Chondrocyte (in vitro differentiated cells): ENCODE data around the gene GEMIN8. TPM values are rescaled to one million over a fixed set of nuclear protein-coding genes. Genes with fewer than 3 reads are reported as not detected.

Source experiments
- DNase-seq: peaks from one replicate; pipeline ENCODE4 v3.0.0; 2021; ENCODE audit warnings: mixed read lengths, low spot score
- H3K27ac Mint-ChIP-seq: one replicate; pipeline ENCODE4 v1.8.0; 2021; ENCODE audit warnings: mild to moderate bottlenecking, moderate library complexity, mixed read lengths; ENCODE audit not compliant: unreplicated experiment
- H3K27me3 Mint-ChIP-seq: 2 replicates; pipeline ENCODE4 v1.8.0; 2021; ENCODE audit warnings: low read depth, mixed read lengths
- H3K36me3 Mint-ChIP-seq: 2 replicates; pipeline ENCODE4 v1.8.0; 2021; ENCODE audit warnings: low read depth, mixed read lengths
- H3K4me1 Mint-ChIP-seq: 2 replicates; pipeline ENCODE4 v1.8.0; 2021; ENCODE audit warnings: low read depth, mild to moderate bottlenecking, mixed read lengths
- H3K4me3 Mint-ChIP-seq: one replicate; pipeline ENCODE4 v1.8.0; 2021; ENCODE audit warnings: mild to moderate bottlenecking, moderate library complexity, mixed read lengths; ENCODE audit not compliant: unreplicated experiment
- H3K9me3 Mint-ChIP-seq: 2 replicates; pipeline ENCODE4 v1.8.0; 2021; ENCODE audit warnings: low read depth, mixed read lengths
- CTCF ChIP-seq: fragments of 200-600 bp; sonication (generic); IDR thresholded peaks from 2 replicates; pipeline ENCODE4 v1.5.0; 2021; ENCODE audit warnings: antibody characterized with exemption, mild to moderate bottlenecking, moderate library complexity
- total RNA-seq: library from RNA; stranded (reverse); gene quantifications from 3 replicates; pipeline ENCODE4 v1.2.1, GENCODE V29; 2021

Gene GEMIN8
- total RNA-seq, 1 donor from 2014 or later = 12.7 TPM

- Mint-ChIP-seq H3K27me3 (no peaks in the 10 kb centered on the region), H3K27ac (no peak overlapping the region), H3K4me1 (no peaks in the 10 kb centered on the region), H3K36me3 (peaks cover 2% of the 10 kb centered on the region), H3K4me3 (no peak overlapping the region), H3K9me3 (peaks cover 29% of the 10 kb centered on the region)
- TF ChIP-seq CTCF = no peak
- DNase-seq = no peak
Observed at GRCh38 chrX:13983734-13984133, 46.0 kb downstream of the GEMIN8 start.

GRCh38 chrX:13968198-13968597 is 61.5 kb downstream of the GEMIN8 start:
- H3K27me3 Mint-ChIP-seq = no peaks in the 10 kb centered on the region
- peaks cover 12% of the 10 kb centered on the region for H3K9me3 Mint-ChIP-seq

DNA sequence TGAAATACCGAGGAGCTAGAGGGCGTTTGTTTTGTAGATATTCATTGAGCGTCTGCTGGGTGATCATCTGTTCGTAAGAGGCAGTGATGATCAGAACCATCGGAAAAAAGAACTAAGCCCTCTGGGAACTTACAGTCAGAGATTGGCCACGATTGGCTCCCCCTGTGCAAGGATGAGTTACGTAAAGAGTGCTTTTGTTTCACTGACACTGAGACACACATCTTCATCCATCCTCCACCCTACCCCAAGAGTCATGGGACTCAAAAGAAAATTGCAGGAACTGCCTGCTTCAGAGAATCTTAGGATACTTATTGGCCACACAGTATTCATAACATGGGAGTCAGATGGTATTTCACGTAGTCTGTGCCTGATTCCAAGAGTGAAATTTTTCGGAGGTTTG is 62.1 kb downstream of the GEMIN8 start:
- Mint-ChIP-seq H3K27ac (no peak overlapping the region), H3K36me3 (no peaks in the 10 kb centered on the region), H3K9me3 (peaks cover 12% of the 10 kb centered on the region), H3K4me1 (no peaks in the 10 kb centered on the region), H3K27me3 (no peaks in the 10 kb centered on the region), H3K4me3 (no peak overlapping the region)
- no peak for DNase-seq
- TF ChIP-seq CTCF = no peak

More at GRCh38 chrX:13968198-13968597, 61.5 kb downstream of the GEMIN8 start:
- DNase-seq = no peak
- Mint-ChIP-seq H3K4me3 (no peak overlapping the region), H3K27ac (no peak overlapping the region), H3K36me3 (no peaks in the 10 kb centered on the region), H3K4me1 (no peaks in the 10 kb centered on the region)
- TF ChIP-seq CTCF = no peak

DNA sequence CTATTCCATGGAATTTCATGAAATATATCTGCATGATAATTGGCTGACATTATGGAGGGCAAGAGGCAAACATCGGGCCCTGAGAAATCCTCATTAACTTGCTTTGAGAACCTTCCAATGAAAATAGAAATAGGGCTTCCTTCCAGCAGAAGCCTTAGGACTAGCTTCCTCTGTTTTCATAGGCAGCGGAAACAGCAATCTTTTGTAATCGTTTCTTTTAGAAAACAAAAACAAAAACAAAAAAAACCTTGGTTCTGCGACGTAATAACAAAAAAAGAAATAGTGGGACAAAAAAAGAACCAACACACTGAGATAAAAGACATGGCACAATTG is 62.9 kb downstream of the GEMIN8 start:
- Mint-ChIP-seq H3K27me3 (no peaks in the 10 kb centered on the region), H3K4me1 (no peaks in the 10 kb centered on the region), H3K9me3 (peaks cover 11% of the 10 kb centered on the region), H3K27ac (no peak overlapping the region), H3K36me3 (no peaks in the 10 kb centered on the region), H3K4me3 (no peak overlapping the region)
- no peak for TF ChIP-seq CTCF
- DNase-seq = no peak

DNA sequence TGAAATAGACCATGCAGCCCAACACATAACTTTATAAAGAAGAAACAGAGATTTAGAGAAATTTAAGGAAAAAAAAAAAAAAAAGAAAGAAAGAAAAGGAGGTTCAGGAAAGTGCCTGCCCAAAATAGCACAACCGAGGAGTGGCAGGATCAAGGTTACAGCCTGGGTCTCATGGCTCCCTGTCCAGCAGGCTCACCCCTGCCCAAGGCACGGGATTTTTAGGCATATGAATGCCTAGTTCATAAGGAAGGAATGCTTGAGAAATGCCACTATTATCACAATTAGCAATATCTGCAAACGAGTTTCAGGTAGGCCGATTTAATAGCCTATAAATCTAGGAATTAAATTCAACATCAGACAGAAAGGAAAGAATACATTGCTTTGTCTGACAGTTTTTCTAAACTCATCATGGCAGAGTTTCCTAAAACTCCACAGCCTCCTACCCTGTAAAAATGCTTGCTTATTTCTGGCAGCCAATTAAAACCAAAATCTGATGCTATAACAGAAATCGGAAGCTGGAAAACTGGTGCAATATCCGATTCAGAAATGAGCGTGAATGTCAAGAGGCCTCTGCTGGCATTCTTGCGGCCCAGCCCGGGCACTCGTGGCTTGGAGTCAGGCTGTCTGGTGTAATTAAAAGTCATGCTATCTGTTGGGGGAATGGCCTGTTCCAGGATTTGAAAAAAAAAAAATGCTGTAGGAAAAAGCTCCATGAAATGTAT is 63.5 kb downstream of the GEMIN8 start:
- H3K27ac Mint-ChIP-seq = no peak overlapping the region
- peaks cover 12% of the 10 kb centered on the region for H3K9me3 Mint-ChIP-seq
- no peak for TF ChIP-seq CTCF
- H3K36me3 Mint-ChIP-seq = no peaks in the 10 kb centered on the region
- H3K4me3 Mint-ChIP-seq = no peak overlapping the region
- DNase-seq = no peak
- no peaks in the 10 kb centered on the region for H3K27me3 Mint-ChIP-seq
- H3K4me1 Mint-ChIP-seq = no peaks in the 10 kb centered on the region
